ENCODE results near the gene C2CD2L. TPM values are rescaled to one million over a fixed set of nuclear protein-coding genes. Genes with fewer than 3 reads are reported as not detected.
A peak's percentile ranks its signal among the peaks of the same experiment; 100 is the strongest.

The C2CD2L gene
- total RNA-seq, 3 donors from 2014 or later (not counting 1 experiment from before 2014, with no cell fraction given) = 20.3 to 27.7 (median 25.6) TPM

DNA sequence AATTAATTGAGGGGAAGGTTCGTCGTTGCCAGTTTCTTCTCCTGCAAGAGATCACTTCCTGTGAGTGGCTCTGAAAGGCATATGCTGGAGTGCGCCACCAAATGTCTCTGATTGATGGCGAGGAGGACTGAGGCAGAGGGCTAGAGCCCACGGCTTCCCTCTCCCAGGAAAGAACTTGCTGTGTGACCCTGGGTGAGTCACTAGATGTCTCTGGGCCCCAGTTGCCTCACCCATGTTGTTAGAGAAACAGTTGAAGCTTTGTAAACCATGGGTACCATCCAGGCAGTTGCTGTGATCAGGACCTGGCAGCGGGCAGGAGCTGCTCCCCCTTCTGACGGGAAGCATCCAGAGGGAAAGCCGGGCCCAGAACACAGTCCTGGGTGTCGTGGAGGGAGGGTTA lies 44.9 kb downstream of the C2CD2L start:
- Histone ChIP-seq H3K4me3 (ENCODE audit: low read length) (no peak overlapping the region), H3K4me1 (ENCODE audit: control insufficient read depth, insufficient read depth, low read length) (peaks cover 13% of the 10 kb centered on the region), H3K36me3 (ENCODE audit: control insufficient read depth, insufficient read depth, low read length) (no peaks in the 10 kb centered on the region), H3K27ac (ENCODE audit: low read length) (no peak overlapping the region), H3K9me3 (ENCODE audit: control insufficient read depth, insufficient read depth, low read length) (no peaks in the 10 kb centered on the region), H3K27me3 (ENCODE audit: control insufficient read depth, insufficient read depth, low read length) (peaks cover 19% of the 10 kb centered on the region)
- no peaks in the 10 kb centered on the region for H3K36me3 Mint-ChIP-seq
- TF ChIP-seq, protein P1, sequence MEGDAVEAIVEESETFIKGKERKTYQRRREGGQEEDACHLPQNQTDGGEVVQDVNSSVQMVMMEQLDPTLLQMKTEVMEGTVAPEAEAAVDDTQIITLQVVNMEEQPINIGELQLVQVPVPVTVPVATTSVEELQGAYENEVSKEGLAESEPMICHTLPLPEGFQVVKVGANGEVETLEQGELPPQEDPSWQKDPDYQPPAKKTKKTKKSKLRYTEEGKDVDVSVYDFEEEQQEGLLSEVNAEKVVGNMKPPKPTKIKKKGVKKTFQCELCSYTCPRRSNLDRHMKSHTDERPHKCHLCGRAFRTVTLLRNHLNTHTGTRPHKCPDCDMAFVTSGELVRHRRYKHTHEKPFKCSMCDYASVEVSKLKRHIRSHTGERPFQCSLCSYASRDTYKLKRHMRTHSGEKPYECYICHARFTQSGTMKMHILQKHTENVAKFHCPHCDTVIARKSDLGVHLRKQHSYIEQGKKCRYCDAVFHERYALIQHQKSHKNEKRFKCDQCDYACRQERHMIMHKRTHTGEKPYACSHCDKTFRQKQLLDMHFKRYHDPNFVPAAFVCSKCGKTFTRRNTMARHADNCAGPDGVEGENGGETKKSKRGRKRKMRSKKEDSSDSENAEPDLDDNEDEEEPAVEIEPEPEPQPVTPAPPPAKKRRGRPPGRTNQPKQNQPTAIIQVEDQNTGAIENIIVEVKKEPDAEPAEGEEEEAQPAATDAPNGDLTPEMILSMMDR (IDR thresholded peaks at IDR 0.05) = no peak
- no peak for DNase-seq
- H3K27ac Mint-ChIP-seq = no peak overlapping the region
- ATAC-seq = no peak
- WGBS (ENCODE audit: insufficient coverage) = 79% methylated on average over 8 of the region's 9 CpGs
- peaks cover 0 to 23% of the 10 kb centered on the region in 2 donors for H3K4me1 Mint-ChIP-seq
- no peaks in the 10 kb centered on the region for H3K9me3 Mint-ChIP-seq
- H3K27me3 Mint-ChIP-seq (ENCODE audit: low read depth in 2 of 2) = peaks cover 54 to 65% of the 10 kb centered on the region in 2 donors
- no peak overlapping the region for H3K4me3 Mint-ChIP-seq
- intact Hi-C loops (cut with micrococcal nuclease) = no loop called here

DNA sequence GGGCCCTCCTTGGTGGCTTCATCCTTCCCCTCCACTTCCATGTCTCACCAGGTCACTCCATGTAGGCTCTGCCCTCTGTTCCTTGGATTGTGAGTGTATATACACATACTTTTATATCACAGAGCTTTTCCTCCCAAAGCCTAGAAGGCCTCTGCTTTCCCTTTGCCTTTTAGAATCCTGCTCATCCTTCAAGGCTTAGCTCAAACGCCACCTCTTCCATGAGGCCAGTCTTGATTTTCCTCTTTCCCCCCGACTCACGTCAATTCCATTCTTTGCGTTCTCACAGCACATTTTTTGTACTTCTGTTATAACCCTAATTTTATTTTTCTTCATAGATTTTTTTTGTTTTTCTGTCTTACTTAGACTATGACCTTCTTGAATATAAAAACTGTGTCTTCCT lies 45.5 kb downstream of the C2CD2L start:
- H3K4me3 Mint-ChIP-seq = peak overlapping the region; percentile 35
- intact Hi-C loops (cut with micrococcal nuclease) = no loop called here
- no peaks in the 10 kb centered on the region for H3K9me3 Mint-ChIP-seq
- H3K27ac Mint-ChIP-seq = no peak overlapping the region
- TF ChIP-seq, protein P1 (IDR thresholded peaks at IDR 0.05) = no peak
- H3K4me1 ChIP-seq (ENCODE audit: control insufficient read depth, insufficient read depth, low read length) = peaks cover 13% of the 10 kb centered on the region
- H3K4me1 Mint-ChIP-seq = peaks cover 0 to 22% of the 10 kb centered on the region in 2 donors
- no peak for DNase-seq
- WGBS (ENCODE audit: insufficient coverage) = 93% methylated on average over 4 of the region's 4 CpGs
- peaks cover 19% of the 10 kb centered on the region for H3K27me3 ChIP-seq (ENCODE audit: control insufficient read depth, insufficient read depth, low read length)
- H3K27me3 Mint-ChIP-seq (ENCODE audit: low read depth in 2 of 2) = peaks cover 49 to 59% of the 10 kb centered on the region in 2 donors
- no peaks in the 10 kb centered on the region for H3K9me3 ChIP-seq (ENCODE audit: control insufficient read depth, insufficient read depth, low read length)
- H3K27ac ChIP-seq (ENCODE audit: low read length) = no peak overlapping the region
- no peaks in the 10 kb centered on the region for H3K36me3 Mint-ChIP-seq
- ATAC-seq = no peak
- H3K4me3 ChIP-seq (ENCODE audit: low read length) = no peak overlapping the region
- H3K36me3 ChIP-seq (ENCODE audit: control insufficient read depth, insufficient read depth, low read length) = no peaks in the 10 kb centered on the region

DNA sequence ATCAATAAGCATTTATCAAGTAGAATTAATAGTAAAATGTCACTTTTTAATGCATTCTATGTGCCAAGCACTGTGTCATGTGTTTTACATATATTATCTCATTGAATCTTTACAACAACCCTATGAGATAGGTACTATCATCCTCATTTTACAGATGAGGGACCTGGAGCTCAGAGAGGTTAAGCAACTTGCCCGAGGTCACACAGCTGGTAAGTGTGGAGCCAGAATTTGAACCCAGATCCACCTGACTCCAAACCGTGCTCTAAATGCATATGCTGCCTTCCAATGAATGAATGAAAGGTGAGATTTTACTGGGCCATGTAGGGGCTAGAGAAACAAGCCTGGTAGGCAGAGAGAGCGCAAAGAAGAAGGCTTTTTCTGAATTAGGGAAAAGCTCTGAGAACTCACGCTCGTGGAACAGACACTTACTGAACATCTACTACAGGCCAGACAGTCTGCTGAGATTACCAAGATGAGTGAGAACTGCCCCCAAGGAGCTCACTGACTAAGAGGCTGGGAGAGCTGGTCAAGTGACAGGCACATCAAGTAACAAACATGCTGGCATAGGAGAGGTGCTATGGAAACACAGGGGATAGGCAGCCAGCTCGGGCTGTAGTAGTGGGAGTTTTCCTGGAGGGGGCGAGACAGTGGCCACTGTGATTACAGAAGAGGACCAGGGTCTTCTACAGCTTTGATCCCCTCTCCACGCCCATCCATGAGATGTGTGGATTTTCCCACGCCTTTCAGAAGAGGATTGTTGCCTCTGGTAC lies 46.1 kb downstream of the C2CD2L start:
- H3K4me3 Mint-ChIP-seq = peak overlapping the region; percentile 35
- no peaks in the 10 kb centered on the region for H3K9me3 Mint-ChIP-seq
- Histone ChIP-seq H3K4me3 (ENCODE audit: low read length) (no peak overlapping the region), H3K27me3 (ENCODE audit: control insufficient read depth, insufficient read depth, low read length) (peaks cover 18% of the 10 kb centered on the region), H3K9me3 (ENCODE audit: control insufficient read depth, insufficient read depth, low read length) (no peaks in the 10 kb centered on the region), H3K4me1 (ENCODE audit: control insufficient read depth, insufficient read depth, low read length) (peaks cover 13% of the 10 kb centered on the region), H3K27ac (ENCODE audit: low read length) (no peak overlapping the region), H3K36me3 (ENCODE audit: control insufficient read depth, insufficient read depth, low read length) (no peaks in the 10 kb centered on the region)
- peaks cover 42 to 53% of the 10 kb centered on the region in 2 donors for H3K27me3 Mint-ChIP-seq (ENCODE audit: low read depth in 2 of 2)
- 91% methylated on average over 8 of the region's 9 CpGs for WGBS (ENCODE audit: insufficient coverage)
- TF ChIP-seq, protein P1 (IDR thresholded peaks at IDR 0.05) = no peak
- H3K36me3 Mint-ChIP-seq = no peaks in the 10 kb centered on the region
- DNase-seq (no peak), ATAC-seq (no peak)
- peaks cover 0 to 18% of the 10 kb centered on the region in 2 donors for H3K4me1 Mint-ChIP-seq
- H3K27ac Mint-ChIP-seq = no peak overlapping the region
- intact Hi-C loops (cut with micrococcal nuclease) = no loop called here
